PC-9 (cell line): ENCODE results near the gene ERI2. TPM values are rescaled to one million over a fixed set of nuclear protein-coding genes. Genes with fewer than 3 reads are reported as not detected.

Experiments used
- BruUV-seq: library from RNA; stranded (reverse); fragments of 400-500 nt; replicated peaks from 2 replicates; lab custom pipeline; 2021; lab: Mats Ljungman, UMichigan
- CTCF ChIA-PET: fragments of 300-600 bp; sonication (Branson Sonifier 250); formaldehyde crosslinking; loops from one replicate; lab custom pipeline; 2022; ENCODE audit warnings: antibody characterized with exemption; lab: Charles Lee
- POLR2A ChIA-PET: fragments of 300-600 bp; sonication (Branson Sonifier 250); formaldehyde crosslinking; loops from one replicate; lab custom pipeline; 2022; ENCODE audit warnings: antibody characterized with exemption; ENCODE audit not compliant: unreplicated experiment; lab: Charles Lee
- DNase-seq, 2 experiments: peaks; one replicate each; pipeline versions ENCODE4 v3.0.0 to v3.0.0-alpha.2; 2015 to 2022; ENCODE audit warnings: mixed read lengths in 1 of 2
- H2AFZ ChIP-seq: fragments of 200-600 bp; sonication (generic); 2 replicates; pipeline ENCODE4 v1.8.1; 2017; ENCODE audit warnings: antibody characterized with exemption
- H3F3A ChIP-seq: fragments of 200-600 bp; sonication (generic); 2 replicates; pipeline ENCODE4 v1.8.1; 2017; ENCODE audit warnings: antibody characterized with exemption, mild to moderate bottlenecking, low read depth; ENCODE audit not compliant: insufficient read depth
- H3K27ac ChIP-seq: fragments of 200-600 bp; sonication (generic); 2 replicates; pipeline ENCODE4 v1.6.1; 2016; ENCODE audit warnings: mixed run types
- H3K27me3 ChIP-seq: fragments of 200-600 bp; sonication (generic); 2 replicates; pipeline ENCODE4 v1.6.1; 2016; ENCODE audit warnings: low read depth, mixed run types; ENCODE audit not compliant: insufficient read depth
- H3K36me3 ChIP-seq: fragments of 200-600 bp; sonication (generic); 2 replicates; pipeline ENCODE4 v1.6.1; 2016; ENCODE audit warnings: low read depth, mixed run types
- H3K4me1 ChIP-seq: fragments of 200-600 bp; sonication (generic); replicated peaks from 2 replicates; pipeline ENCODE4 v1.6.1; 2016; ENCODE audit warnings: mixed run types; ENCODE audit not compliant: insufficient read depth
- H3K4me2 ChIP-seq: fragments of 200-600 bp; sonication (generic); 2 replicates; pipeline ENCODE4 v1.6.1; 2017; ENCODE audit warnings: mixed run types
- H3K4me3 ChIP-seq: fragments of 200-600 bp; sonication (generic); 2 replicates; pipeline ENCODE4 v1.6.1; 2016; ENCODE audit warnings: mixed run types
- H3K79me2 ChIP-seq: fragments of 200-600 bp; sonication (generic); 2 replicates; pipeline ENCODE4 v1.6.1; 2017; ENCODE audit warnings: low read depth, mixed run types
- H3K9me2 ChIP-seq: fragments of 200-600 bp; sonication (generic); 2 replicates; pipeline ENCODE4 v1.8.1; 2017; ENCODE audit warnings: mild to moderate bottlenecking; ENCODE audit not compliant: insufficient read depth
- H3K9me3 ChIP-seq: fragments of 200-600 bp; sonication (generic); 2 replicates; pipeline ENCODE4 v1.8.1; 2016; ENCODE audit warnings: low read depth; ENCODE audit not compliant: insufficient read depth
- H4K20me1 ChIP-seq: fragments of 200-600 bp; sonication (generic); 2 replicates; pipeline ENCODE4 v1.8.1; 2017; ENCODE audit not compliant: insufficient read depth
- CTCF ChIP-seq: fragments of 200-600 bp; sonication (generic); conservative IDR thresholded peaks from 2 replicates; pipeline ENCODE4 v1.6.1; 2017; ENCODE audit warnings: mixed run types, antibody characterized with exemption, mild to moderate bottlenecking, moderate library complexity
- EZH2 ChIP-seq: fragments of 200-600 bp; sonication (generic); IDR thresholded peaks from 2 replicates; pipeline ENCODE4 v1.8.0; 2017; ENCODE audit warnings: antibody characterized with exemption, low read depth
- intact Hi-C: fragments of 100-400 bp; cut with micrococcal nuclease; formaldehyde crosslinking; loops from one replicate; pipeline ENCODE4 v1.10.0; 2022; ENCODE audit not compliant: unreplicated experiment
- total RNA-seq: library from RNA; stranded (reverse); gene quantifications from 2 replicates; pipeline ENCODE4 v1.2.3, GENCODE V29; 2021

Gene ERI2
- total RNA-seq, 1 experiment from 2014 or later, result 29.5 TPM

GRCh38 chr16:20818929-20819585 lies 12.8 kb upstream of the ERI2 start:
- no peaks in the 10 kb centered on the region for H4K20me1 ChIP-seq
- no peaks in the 10 kb centered on the region for H3K36me3 ChIP-seq
- H3K79me2 ChIP-seq, result no peaks in the 10 kb centered on the region
- H3K27ac ChIP-seq, result no peak overlapping the region
- H3K27me3 ChIP-seq, result no peaks in the 10 kb centered on the region
- ChIA-PET POLR2A (no interaction called here), CTCF (no interaction called here)
- no peaks in the 10 kb centered on the region for H3K9me3 ChIP-seq
- no peak overlapping the region for H3K4me2 ChIP-seq
- TF ChIP-seq CTCF, result no peak
- TF ChIP-seq EZH2, result no peak
- no peaks in the 10 kb centered on the region; the same call in 1 of the 2 replicates for H3F3A ChIP-seq
- DNase-seq, result no peak
- H3K4me1 ChIP-seq, result no peaks in the 10 kb centered on the region
- H3K4me3 ChIP-seq, result no peak overlapping the region
- no TSS peak for BruUV-seq
- no peak overlapping the region for H2AFZ ChIP-seq
- H3K9me2 ChIP-seq, result no peaks in the 10 kb centered on the region
- intact Hi-C loops, result no loop called here

DNA sequence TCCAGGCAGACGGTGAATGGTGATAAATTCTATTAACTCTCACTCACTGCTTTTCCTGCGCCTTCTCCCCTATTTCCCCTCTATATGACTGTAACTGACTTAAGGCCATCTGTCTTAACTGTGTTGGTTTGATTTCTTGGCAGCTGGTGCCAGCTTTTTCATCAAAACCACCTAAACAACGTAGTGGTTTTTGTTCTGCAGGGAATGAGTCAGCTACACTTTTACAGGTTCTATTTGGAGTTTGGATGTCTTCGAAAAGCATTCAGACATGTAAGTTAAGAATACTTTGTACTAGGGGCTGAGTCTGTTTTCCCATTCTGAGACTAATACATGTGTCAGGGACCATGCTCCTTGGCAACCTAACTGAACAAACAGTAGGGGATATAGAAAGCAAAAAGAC lies 8.5 kb upstream of the ERI2 start:
- TF ChIP-seq EZH2, result no peak
- no peak for DNase-seq
- CTCF ChIA-PET, result no interaction called here
- Histone ChIP-seq H3K27ac (no peak overlapping the region), H2AFZ (no peak overlapping the region), H3K4me2 (no peak overlapping the region), H3K9me2 (no peaks in the 10 kb centered on the region), H3K27me3 (no peaks in the 10 kb centered on the region), H3K9me3 (no peaks in the 10 kb centered on the region), H4K20me1 (no peaks in the 10 kb centered on the region), H3K36me3 (no peaks in the 10 kb centered on the region), H3K4me1 (no peaks in the 10 kb centered on the region), H3K4me3 (no peak overlapping the region), H3K79me2 (no peaks in the 10 kb centered on the region), H3F3A (no peaks in the 10 kb centered on the region)
- POLR2A ChIA-PET, result interaction anchor here (0.7 kb wide), 1 partner anchor 9 kb away, joined by 3 read pairs; the partner anchor contains the start of genes ERI2 and REXO5
- intact Hi-C loops, result no loop called here
- no TSS peak for BruUV-seq

DNA sequence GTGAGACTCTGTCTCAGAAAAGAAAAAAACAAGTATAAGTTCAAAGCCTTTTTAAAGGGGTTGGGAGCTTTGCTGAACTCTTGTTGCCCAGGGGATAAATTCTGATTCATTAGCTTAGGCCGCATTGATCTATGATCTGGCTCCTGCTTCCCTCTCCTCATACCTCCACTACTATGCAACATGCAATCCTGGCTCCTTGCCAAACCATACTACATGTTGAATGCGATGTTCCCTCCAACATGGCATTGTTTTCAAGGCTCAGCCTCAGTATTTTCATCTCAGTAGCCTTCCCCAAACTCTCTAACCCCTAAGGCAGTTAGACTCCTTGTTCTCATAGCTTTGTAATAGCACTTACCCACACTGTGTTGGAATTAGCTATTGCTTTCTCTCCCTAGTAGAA lies 6.2 kb upstream of the ERI2 start:
- Histone ChIP-seq H3K27ac (no peak overlapping the region), H3F3A (peaks cover 4% of the 10 kb centered on the region), H3K4me2 (no peak overlapping the region), H3K9me2 (no peaks in the 10 kb centered on the region), H3K79me2 (peaks cover 8% of the 10 kb centered on the region; the same call in 1 of the 2 replicates), H3K27me3 (no peaks in the 10 kb centered on the region), H4K20me1 (no peaks in the 10 kb centered on the region), H2AFZ (no peak overlapping the region), H3K4me1 (peaks cover 7% of the 10 kb centered on the region; the same call in 1 of the 2 replicates), H3K4me3 (no peak overlapping the region), H3K36me3 (no peaks in the 10 kb centered on the region), H3K9me3 (no peaks in the 10 kb centered on the region)
- DNase-seq, result no peak
- intact Hi-C loops, result no loop called here
- POLR2A ChIA-PET, result no interaction called here
- no TSS peak for BruUV-seq
- CTCF ChIA-PET, result no interaction called here
- TF ChIP-seq EZH2, result no peak
- TF ChIP-seq CTCF, result no peak
